HG02943 (cell line): ENCODE results near the gene EIF3K.
"Not testable (repeated sequence)": the region's sequence is repeated elsewhere in the genome, so short reads cannot be mapped to it uniquely, and the experiment has no call there.

ENCODE experiments used
- ATAC-seq: cut with Tn5 transposase; IDR thresholded peaks from one replicate; pipeline ENCODE4 v1.9.1; 2021; ENCODE audit warnings: mild to moderate bottlenecking, low read depth, moderate library complexity; ENCODE audit not compliant: unreplicated experiment

The EIF3K gene, protein sequence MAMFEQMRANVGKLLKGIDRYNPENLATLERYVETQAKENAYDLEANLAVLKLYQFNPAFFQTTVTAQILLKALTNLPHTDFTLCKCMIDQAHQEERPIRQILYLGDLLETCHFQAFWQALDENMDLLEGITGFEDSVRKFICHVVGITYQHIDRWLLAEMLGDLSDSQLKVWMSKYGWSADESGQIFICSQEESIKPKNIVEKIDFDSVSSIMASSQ

GRCh38 chr19:38618590-38619360, at the start of gene EIF3K:
EIF3K (plus strand) TSS chr19:38619188; CDS start chr19:38619269, 81 bp downstream.
- ATAC-seq: peak; percentile 51

GRCh38 chr19:38569368-38569983, 49.5 kb upstream of the EIF3K start:
- no peak for ATAC-seq

- ATAC-seq: no peak
Measured at GRCh38 chr19:38571682-38572081, 47.3 kb upstream of the EIF3K start.

DNA sequence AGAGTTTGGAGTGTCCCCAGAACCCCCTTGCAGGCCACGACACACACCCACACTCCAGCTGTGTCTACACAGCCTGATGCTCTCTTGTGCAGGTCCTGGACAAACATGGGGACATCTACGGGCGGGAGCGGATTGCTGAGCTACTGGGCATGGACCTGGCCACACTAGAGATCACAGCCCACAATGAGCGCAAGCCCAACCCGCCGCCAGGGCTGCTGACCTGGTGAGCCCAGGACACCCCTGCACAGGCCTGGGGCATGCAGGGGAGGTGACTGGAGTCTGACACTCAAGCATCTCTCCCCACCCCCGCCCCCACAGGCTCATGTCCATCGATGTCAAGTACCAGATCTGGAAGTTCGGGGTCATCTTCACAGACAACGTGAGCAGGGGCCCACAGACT, 41.2 kb upstream of the EIF3K start:
- ATAC-seq: no peak

DNA sequence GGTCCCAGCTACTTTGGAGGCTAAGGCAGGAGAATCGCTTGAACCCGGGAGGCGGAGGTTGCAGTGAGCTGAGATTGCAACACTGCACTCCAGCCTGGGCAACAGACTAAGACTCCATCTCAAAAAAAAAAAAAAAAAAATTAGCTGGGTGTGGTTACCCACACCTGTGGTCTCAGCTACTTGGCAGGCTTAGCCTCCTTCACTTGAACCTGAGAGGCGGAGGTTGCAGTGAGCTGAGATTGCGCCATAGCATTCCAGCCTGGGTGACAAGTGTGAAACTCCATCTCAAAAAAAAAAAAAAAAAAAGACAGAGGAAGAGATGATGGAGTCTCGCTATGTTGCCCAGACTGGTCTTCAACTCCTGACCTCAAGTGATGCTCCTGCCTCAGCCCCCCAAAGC, 39.7 kb upstream of the EIF3K start:
- ATAC-seq: not testable (repeated sequence)

DNA sequence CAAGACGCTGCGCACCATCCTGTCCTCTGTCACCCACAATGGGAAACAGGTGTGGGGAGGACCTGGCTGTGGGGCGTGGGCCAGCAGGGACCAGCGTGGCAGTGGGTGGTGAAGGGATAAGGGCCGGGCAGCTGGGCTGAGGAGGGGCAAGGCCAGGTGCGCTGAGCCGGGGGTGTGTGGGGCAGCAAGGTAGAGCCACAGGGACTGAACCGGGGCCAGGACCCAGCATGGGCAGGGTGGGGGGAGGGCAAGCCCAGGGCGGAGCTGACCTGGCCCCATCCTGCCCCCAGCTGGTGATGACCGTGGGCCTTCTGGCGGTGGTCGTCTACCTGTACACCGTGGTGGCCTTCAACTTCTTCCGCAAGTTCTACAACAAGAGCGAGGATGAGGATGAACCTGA, 38.9 kb upstream of the EIF3K start:
- no peak for ATAC-seq

DNA sequence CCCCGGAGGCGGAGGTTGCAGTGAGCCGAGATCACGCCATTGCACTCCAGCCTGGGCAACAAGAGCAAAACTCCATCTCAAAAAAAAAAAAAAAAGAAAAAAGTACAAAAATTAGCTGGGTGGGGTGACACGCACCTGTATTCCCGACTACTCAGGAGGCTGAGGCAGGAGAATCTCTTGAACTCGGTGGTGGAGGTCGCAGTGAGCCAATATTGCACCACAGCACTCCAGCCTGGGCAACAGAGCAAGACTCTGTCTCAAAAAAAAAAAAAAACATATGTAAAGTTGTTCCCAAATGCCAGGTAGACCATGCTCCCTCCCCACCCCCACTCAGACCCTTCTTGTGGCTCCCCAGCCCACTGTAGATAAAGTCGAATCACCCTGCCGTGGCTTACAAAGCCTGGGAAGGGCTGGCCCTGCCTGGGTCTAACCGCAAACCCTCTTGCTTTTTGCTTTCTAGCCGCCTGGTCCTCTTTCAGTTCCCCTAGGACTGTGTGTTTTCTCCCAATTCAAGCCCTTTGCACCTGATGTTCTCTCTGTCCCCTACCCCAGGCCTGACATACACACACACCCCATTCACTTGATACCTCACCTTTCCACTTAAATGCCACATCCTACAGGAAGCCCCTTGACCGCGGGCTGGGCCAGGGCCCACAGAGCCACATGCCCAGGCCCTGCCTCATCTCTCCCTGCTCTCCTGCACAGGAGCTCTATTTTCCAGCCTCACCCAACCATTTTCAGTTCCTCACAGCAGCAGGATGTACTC, 35.6 kb upstream of the EIF3K start:
- ATAC-seq: peak; percentile 51

GRCh38 chr19:38583985-38584305, 35.0 kb upstream of the EIF3K start:
- no peak for ATAC-seq

DNA sequence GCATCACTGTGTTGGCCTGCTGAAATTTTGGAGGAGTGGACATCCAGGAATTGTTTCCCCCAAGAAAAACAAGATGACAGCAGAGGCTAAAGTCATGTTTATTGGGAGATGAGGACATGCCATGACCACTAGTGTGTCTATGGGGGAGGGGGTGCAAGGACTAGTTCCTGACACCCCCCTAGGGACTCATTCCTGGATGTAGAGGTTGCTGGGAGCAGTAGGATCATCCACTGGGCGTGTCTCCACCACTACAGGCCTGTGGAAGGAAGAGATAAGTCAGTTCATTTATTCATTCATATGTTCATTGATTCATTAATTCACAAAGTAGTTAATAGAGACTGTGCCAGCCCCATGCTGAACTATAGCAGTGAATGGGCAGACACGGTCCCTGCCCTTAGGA, 31.4 kb upstream of the EIF3K start:
- no peak for ATAC-seq

DNA sequence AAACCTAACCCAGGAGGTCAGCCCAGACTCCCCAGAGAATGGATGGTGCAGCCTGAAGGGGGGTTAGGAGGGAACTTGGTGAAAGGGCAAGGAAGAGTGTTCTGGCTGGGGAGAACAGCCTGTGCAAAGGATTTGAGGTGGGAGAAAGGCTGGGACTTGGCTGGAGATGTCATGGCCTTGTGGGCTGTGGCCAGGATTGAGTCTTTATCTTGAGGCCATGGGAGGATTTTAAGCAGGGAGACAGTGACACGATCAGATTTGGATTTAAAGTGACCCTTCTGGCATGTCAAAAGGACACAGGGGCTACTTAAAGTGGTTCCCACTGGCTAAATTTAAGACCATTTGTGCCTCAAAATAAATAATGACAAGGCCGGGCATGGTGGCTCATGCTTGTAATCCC, 30.9 kb upstream of the EIF3K start:
- ATAC-seq: no peak

- ATAC-seq: no peak
Measured at GRCh38 chr19:38592940-38593339, 26.0 kb upstream of the EIF3K start.

- ATAC-seq: no peak
Measured at GRCh38 chr19:38596057-38596981, 22.7 kb upstream of the EIF3K start.

GRCh38 chr19:38597075-38597474, 21.9 kb upstream of the EIF3K start:
- no peak for ATAC-seq

- no peak for ATAC-seq
Measured at GRCh38 chr19:38599722-38600121, 19.3 kb upstream of the EIF3K start.

- not testable (repeated sequence) for ATAC-seq
Measured at GRCh38 chr19:38602856-38603255, 16.1 kb upstream of the EIF3K start.

DNA sequence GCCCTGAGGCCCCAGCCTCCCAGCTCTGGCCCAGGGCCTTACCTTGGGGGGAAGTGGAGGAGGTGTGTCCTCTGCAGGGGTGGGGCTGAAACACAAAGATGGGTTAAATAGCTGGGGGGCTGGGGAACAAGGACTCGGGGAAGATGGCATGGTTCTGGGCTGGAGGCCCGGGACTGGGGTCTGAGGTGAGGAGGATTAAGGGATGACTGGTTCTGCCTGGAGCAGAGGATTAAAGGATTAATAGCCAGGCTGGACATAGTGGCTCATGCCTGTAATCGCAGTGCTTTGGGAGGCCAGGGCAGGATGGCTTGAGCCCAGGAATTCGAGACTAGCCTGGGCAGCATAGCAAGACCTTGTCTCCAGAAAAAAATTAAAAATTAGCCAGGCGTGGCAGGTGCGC, 12.9 kb upstream of the EIF3K start:
- no peak for ATAC-seq

GRCh38 chr19:38614289-38614688, 4.7 kb upstream of the EIF3K start:
- ATAC-seq: no peak

GRCh38 chr19:38615007-38615581, 3.9 kb upstream of the EIF3K start:
- ATAC-seq: no peak

DNA sequence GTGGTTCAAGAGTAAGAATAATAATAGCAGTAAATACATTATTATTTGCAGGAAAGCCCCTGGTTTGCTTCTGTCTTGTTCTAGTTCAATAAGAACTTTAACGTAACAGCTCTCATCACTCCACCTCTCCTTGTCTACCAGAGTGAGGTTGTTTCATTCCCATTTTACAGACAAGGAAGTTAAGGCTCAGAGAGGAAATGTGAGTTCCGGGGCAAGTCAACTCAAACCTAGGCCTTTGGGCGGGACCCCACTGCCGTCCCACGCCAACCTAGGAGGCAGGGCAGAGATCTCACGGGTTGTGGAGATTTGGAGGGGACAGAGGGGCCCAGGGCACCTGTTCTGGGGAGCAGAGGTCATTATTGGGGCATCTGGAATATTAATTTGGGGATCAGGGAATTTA, 2.7 kb upstream of the EIF3K start:
- ATAC-seq: no peak

DNA sequence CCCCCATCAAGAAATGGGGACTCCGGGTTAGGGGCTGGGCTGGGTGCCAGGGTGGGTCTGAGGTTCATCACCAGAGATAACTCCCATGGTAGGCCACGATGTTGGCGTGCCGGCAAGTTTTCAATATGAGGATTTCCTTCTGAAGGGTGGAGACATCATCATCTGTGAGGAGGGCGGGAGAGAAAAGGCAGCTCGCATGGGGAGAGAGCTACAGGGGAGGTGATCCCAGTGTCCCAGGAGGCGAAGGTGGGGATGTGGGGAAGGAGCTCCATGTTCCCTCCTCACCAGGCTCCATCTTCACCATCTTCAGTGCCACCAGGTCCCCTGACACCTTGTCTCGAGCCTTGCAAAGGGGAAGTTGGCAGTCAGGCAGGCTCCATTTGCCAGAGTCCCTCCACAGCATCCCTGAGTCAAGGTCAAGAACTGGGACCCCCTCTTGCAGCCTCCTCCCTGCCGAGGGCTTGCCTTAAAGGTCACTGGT, 1.7 kb upstream of the EIF3K start:
- no peak for ATAC-seq
